ENCODE data around the gene ANTXR2.

ANTXR2 gene

DNA sequence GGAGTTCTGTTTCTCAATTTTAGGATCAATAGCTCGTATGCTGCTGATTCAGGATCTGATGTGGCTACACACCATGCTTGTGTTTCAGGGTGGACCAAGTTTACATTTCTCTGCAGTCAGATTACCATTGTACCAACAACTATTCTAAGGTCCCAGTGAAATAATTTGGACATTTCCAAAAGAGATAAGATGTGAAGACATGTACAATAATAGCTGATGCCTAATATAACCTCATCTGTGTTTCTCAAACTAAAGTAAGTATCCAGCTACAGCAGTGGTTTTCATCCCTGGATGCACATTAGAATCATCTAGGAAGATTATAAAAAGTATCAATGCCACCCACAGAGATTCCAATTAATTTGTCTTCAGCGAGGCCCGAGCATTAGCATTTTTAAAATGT is 209.7 kb downstream of the ANTXR2 start:
- no peak for DNase-seq (ENCODE audit: low spot score)

DNA sequence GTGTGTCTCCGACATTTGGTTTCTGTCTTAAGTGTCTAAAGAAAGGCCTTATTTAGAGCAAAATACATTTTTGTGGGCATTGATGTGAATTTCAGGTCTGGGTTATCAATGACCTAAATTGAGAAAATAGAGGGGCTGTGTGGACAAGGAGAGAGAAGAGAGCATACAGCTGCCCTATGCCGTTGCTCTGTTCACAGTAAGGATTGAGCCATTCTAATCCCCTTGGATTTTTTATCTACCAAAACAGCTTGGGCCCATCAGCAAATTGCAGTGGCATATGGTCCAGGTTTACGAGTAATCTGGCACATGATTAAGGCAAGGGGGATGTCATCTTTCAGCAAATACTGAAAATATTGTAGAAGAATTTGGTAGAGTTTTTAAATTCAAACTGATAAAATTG is 210.2 kb downstream of the ANTXR2 start:
- DNase-seq (ENCODE audit: low spot score), result no peak

- no peak for DNase-seq (ENCODE audit: low spot score)
These were observed 215.2 kb downstream of the ANTXR2 start for GRCh38 chr4:79857811-79858210.

- no peak for DNase-seq (ENCODE audit: low spot score)
These were observed 216.8 kb downstream of the ANTXR2 start for GRCh38 chr4:79856196-79856595.

DNA sequence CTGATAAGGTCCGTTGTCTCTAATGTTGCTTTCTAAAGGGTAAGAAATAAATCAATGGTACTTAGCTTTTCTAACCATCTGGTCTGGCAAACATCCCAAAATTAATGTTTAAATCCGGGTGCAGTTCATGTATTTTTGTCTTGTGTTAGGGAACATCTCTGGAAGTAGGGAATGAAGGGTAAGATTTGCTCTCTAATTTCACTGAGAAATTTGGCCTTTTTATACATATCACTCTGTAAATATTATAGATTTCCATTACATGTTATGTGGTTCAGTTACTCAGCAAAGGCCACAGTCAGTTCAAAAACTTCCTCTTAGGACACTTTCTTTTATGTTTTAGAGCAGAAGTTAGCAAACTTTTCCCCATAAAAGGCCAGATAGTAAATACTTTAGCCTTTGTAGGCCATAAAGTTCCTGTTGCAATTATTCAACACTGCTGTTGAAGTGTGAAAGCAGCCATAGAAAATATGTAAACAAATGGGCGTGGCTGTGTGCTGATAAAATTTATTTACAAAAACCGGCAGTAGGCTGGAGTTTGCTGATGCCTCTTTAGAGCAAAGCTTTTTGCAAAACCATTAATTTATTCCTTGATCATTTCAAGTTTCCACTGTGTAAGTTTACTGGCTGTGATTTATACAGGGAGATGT is 218.1 kb downstream of the ANTXR2 start:
- DNase-seq (ENCODE audit: low spot score), result no peak

DNA sequence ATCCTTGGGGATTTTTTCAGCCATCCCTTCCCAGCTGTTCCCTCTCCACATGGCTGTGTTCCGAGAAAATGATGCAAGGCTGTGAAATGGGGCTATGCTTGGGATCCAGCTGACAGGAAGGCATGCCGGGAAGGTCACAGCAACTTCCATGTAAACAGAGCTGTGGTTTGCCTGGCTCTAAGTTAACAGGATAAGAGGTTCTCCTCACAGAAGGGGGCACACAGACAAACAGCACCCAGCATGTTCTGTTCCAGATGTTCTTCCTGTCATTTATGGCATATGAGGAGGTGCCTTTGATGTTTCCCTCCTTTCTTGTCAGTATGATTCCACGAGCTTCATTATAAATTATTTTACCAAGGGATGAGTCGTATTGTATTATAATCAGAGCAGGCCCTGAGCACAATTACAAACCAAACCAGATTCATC is 220.7 kb downstream of the ANTXR2 start:
- DNase-seq (ENCODE audit: low spot score), result no peak

GRCh38 chr4:79851625-79852304 is 221.3 kb downstream of the ANTXR2 start:
- DNase-seq (ENCODE audit: low spot score), result no peak

Data from COLO829 (cell line).